ENCODE data around the gene FMN2.

The FMN2 gene

GRCh38 chr1:240194120-240194519, 102.4 kb downstream of the FMN2 start:
- peak in 1 of 2 donors; percentile 78 for DNase-seq (ENCODE audit: low read depth in 2 of 2)
- TF ChIP-seq CTCF (IDR thresholded peaks at IDR 0.05; ENCODE audit: low read depth, low read length), result no peak
- no peak overlapping the region for H3K4me3 ChIP-seq (replicated peaks in 1 of 2; ENCODE audit: low read depth in 2 of 2, low read length in 2 of 2)

GRCh38 chr1:240198376-240198775, 106.7 kb downstream of the FMN2 start:
- DNase-seq (ENCODE audit: low read depth in 2 of 2), result no peak
- H3K4me3 ChIP-seq (replicated peaks in 1 of 2; ENCODE audit: low read depth in 2 of 2, low read length in 2 of 2), result no peak overlapping the region
- no peak for TF ChIP-seq CTCF (IDR thresholded peaks at IDR 0.05; ENCODE audit: low read depth, low read length)

GRCh38 chr1:240199758-240200645, 108.3 kb downstream of the FMN2 start:
- no peak for TF ChIP-seq CTCF (IDR thresholded peaks at IDR 0.05; ENCODE audit: low read depth, low read length)
- H3K4me3 ChIP-seq (replicated peaks in 1 of 2; ENCODE audit: low read depth in 2 of 2, low read length in 2 of 2), result no peak overlapping the region
- peak in 1 of 2 donors; percentile 16 for DNase-seq (ENCODE audit: low read depth in 2 of 2)

- DNase-seq (ENCODE audit: low read depth in 2 of 2), result no peak
- no peak for TF ChIP-seq CTCF (IDR thresholded peaks at IDR 0.05; ENCODE audit: low read depth, low read length)
- no peak overlapping the region for H3K4me3 ChIP-seq (replicated peaks in 1 of 2; ENCODE audit: low read depth in 2 of 2, low read length in 2 of 2)
Measured at GRCh38 chr1:240201931-240202330, 110.2 kb downstream of the FMN2 start.

GRCh38 chr1:240207073-240207709, 115.5 kb downstream of the FMN2 start:
- no peak for TF ChIP-seq CTCF (IDR thresholded peaks at IDR 0.05; ENCODE audit: low read depth, low read length)
- no peak for DNase-seq (ENCODE audit: low read depth in 2 of 2)
- H3K4me3 ChIP-seq (replicated peaks in 1 of 2; ENCODE audit: low read depth in 2 of 2, low read length in 2 of 2), result no peak overlapping the region

GRCh38 chr1:240210026-240210425, 118.3 kb downstream of the FMN2 start:
- DNase-seq (ENCODE audit: low read depth in 2 of 2), result peak in 1 of 2 donors; percentile 24
- TF ChIP-seq CTCF (IDR thresholded peaks at IDR 0.05; ENCODE audit: low read depth, low read length), result no peak

More at GRCh38 chr1:240210026-240210425, 118.3 kb downstream of the FMN2 start:
- H3K4me3 ChIP-seq (replicated peaks in 1 of 2; ENCODE audit: low read depth in 2 of 2, low read length in 2 of 2), result no peak overlapping the region

Measured in cardiac fibroblast (primary cell).